Breast epithelium (tissue), 4 donors: ENCODE data around the gene PLD3. TPM values are rescaled to one million over a fixed set of nuclear protein-coding genes. Genes with fewer than 3 reads are reported as not detected.

Source experiments
- DNase-seq, 2 donors: peaks; one replicate each; pipeline ENCODE4 v3.0.0-alpha.2; 2019; ENCODE audit warnings: low spot score in 2 of 2
- H3K27ac ChIP-seq, 2 donors: fragments of 200-600 bp; sonication (generic) in 1 of 2; one replicate each; pipeline ENCODE4 v1.5.1; 2016 to 2019; ENCODE audit warnings: mild to moderate bottlenecking in 1 of 2
- H3K27me3 ChIP-seq, 2 donors: fragments of 200-600 bp; sonication (generic) in 1 of 2; one replicate each; pipeline versions ENCODE4 v1.5.1 to v1.6.0; 2017 to 2019; ENCODE audit warnings: control low read depth in 1 of 2, mild to moderate bottlenecking in 1 of 2
- H3K36me3 ChIP-seq: fragments of 200-600 bp; one replicate; pipeline ENCODE4 v1.5.1; 2019
- H3K4me1 ChIP-seq, 2 donors: fragments of 200-600 bp; sonication (generic); one replicate each; pipeline ENCODE4 v1.5.1; 2016 to 2019; ENCODE audit warnings: control low read depth in 1 of 2
- H3K4me3 ChIP-seq, 3 donors: fragments of 200-600 bp; sonication (generic); 1 replicate in 2 of 3; 2 replicates in 1 of 3; pipeline ENCODE4 v1.5.1; 2016 to 2019; ENCODE audit warnings: mild to moderate bottlenecking in 3 of 3, moderate library complexity in 2 of 3
- H3K9me3 ChIP-seq, 2 donors: fragments of 200-600 bp; sonication (generic) in 1 of 2; one replicate each; pipeline ENCODE4 v1.5.1; 2016 to 2019; ENCODE audit warnings: control low read depth in 1 of 2
- CTCF ChIP-seq, 3 donors: fragments of 450-650 bp; IDR thresholded peaks; one replicate each; pipeline ENCODE4 v1.5.1; 2016 to 2017; ENCODE audit warnings: antibody characterized with exemption in 3 of 3, mild to moderate bottlenecking in 3 of 3, moderate library complexity in 3 of 3
- POLR2A ChIP-seq: fragments of 450-650 bp; IDR thresholded peaks from one replicate; pipeline ENCODE4 v1.6.1; 2016; ENCODE audit warnings: antibody characterized with exemption, mild to moderate bottlenecking, moderate library complexity
- POLR2AphosphoS5 ChIP-seq, 3 donors: sonication (generic); formaldehyde crosslinking; IDR thresholded peaks; one replicate each; pipeline ENCODE4 v1.6.1; 2017; ENCODE audit warnings: antibody characterized with exemption in 3 of 3
- intact Hi-C: fragments of 100-400 bp; cut with DNase I; formaldehyde crosslinking; loops from one replicate; pipeline ENCODE4 v1.15.1; 2023; ENCODE audit warnings: low total_unique reads
- total RNA-seq, 3 donors: library from RNA; depleted of rRNA; stranded (reverse); fragments of >200 nt; gene quantifications; one replicate each; pipeline ENCODE4 v1.1.0, GENCODE V29; 2016

The PLD3 gene
- total RNA-seq, 3 donors from 2014 or later: 165 to 473 (median 221) TPM

DNA sequence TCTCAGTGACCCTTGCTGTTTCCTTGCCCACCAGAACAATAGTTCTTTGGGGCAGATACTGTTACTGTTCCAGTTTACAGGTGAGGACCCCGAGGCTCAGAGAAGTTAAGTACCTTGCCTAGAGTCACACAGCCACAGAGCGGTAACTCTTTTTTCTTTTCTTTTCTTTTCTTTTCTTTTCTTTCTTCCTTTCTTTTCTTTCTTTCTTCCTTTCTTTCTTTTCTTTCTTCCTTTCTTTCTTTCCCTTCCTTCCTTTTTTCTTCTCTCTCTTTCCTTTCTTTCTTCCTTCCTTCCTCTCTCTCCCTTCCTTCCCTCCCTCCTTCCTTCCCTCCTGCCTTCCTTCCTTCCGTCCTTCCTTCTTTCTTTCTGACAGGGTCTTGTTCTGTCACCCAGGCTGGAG is 69.5 kb downstream of the PLD3 start:
- no peak for DNase-seq
- H3K4me1 ChIP-seq: peaks cover 5 to 13% of the 10 kb centered on the region in 2 donors
- intact Hi-C loops: no loop called here
- no peaks in the 10 kb centered on the region for H3K9me3 ChIP-seq
- H3K4me3 ChIP-seq: no peak overlapping the region
- H3K36me3 ChIP-seq: no peaks in the 10 kb centered on the region
- TF ChIP-seq CTCF (IDR thresholded peaks at IDR 0.05) (no peak), POLR2A (no peak), POLR2AphosphoS5 (IDR thresholded peaks at IDR 0.05) (no peak)
- peak overlapping the region; percentile 90 to 96 for H3K27ac ChIP-seq
- H3K27me3 ChIP-seq: no peaks in the 10 kb centered on the region

- TF ChIP-seq POLR2AphosphoS5 (IDR thresholded peaks at IDR 0.05) (no peak), POLR2A (no peak), CTCF (IDR thresholded peaks at IDR 0.05) (no peak)
- intact Hi-C loops: no loop called here
These were observed 70.6 kb downstream of the PLD3 start for GRCh38 chr19:40419066-40419612.

DNA sequence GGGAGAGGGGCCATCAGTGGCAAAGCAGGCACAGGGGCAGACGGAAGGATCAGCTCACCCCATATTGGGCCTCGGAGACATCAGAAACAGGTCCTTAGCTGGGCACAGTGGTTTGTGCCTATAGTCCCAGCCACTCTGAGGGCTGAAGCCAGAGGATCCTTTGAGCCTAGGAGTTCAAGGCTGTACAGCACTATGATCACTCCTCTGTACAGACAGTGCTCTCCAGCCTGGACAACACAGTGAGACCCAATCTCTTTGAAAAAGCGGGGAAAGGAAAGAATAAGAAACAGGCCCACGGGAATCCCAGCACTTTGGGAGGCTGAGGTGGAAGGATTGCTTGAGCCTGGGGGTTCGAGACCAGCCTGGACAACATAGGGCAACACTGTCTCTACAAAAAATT is 71.3 kb downstream of the PLD3 start:
- TF ChIP-seq CTCF (IDR thresholded peaks at IDR 0.05): no peak
- no peak for TF ChIP-seq POLR2A
- no peak for TF ChIP-seq POLR2AphosphoS5 (IDR thresholded peaks at IDR 0.05)
- Histone ChIP-seq H3K27ac (peak overlapping the region; percentile 40 to 63), H3K4me1 (peaks cover 6 to 20% of the 10 kb centered on the region in 2 donors)

More at GRCh38 chr19:40419066-40419612, 70.6 kb downstream of the PLD3 start:
- Histone ChIP-seq H3K36me3 (no peaks in the 10 kb centered on the region), H3K4me1 (peaks cover 6 to 20% of the 10 kb centered on the region in 2 donors), H3K9me3 (no peaks in the 10 kb centered on the region), H3K4me3 (no peak overlapping the region), H3K27me3 (no peaks in the 10 kb centered on the region), H3K27ac (peak overlapping the region; percentile 40 to 63)
- no peak for DNase-seq

DNA sequence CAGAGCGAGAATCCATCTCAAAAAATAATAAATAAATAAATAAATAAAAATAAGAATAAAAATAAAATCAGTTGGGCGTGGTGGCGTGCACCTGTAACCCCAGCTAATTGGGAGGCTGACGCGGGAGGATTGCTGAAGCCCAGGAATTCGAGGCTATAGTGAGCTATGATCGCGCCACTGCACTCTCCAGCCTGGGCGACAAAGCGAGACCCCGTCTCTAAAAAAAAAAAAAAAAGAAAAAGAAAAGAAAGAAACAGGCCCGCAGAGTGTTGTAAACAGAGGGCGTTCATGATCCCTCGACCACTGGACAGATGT is 71.9 kb downstream of the PLD3 start:
- Histone ChIP-seq H3K4me3 (peak overlapping the region; percentile 61 to 74 (median 72)), H3K9me3 (no peaks in the 10 kb centered on the region), H3K36me3 (no peaks in the 10 kb centered on the region), H3K27me3 (no peaks in the 10 kb centered on the region), H3K27ac (peak overlapping the region; percentile 97 to 98), H3K4me1 (peaks cover 6 to 16% of the 10 kb centered on the region in 2 donors)
- no peak for DNase-seq
- intact Hi-C loops: no loop called here
- TF ChIP-seq CTCF (IDR thresholded peaks at IDR 0.05): no peak
- TF ChIP-seq POLR2AphosphoS5 (IDR thresholded peaks at IDR 0.05): no peak
- no peak for TF ChIP-seq POLR2A

More for the DNA sequence above, 71.3 kb downstream of the PLD3 start:
- intact Hi-C loops: no loop called here
- no peaks in the 10 kb centered on the region for H3K9me3 ChIP-seq
- no peak overlapping the region for H3K4me3 ChIP-seq
- DNase-seq: no peak
- H3K27me3 ChIP-seq: no peaks in the 10 kb centered on the region
- H3K36me3 ChIP-seq: no peaks in the 10 kb centered on the region

- TF ChIP-seq CTCF (IDR thresholded peaks at IDR 0.05) (peak; percentile 80 to 93 (median 87)), POLR2AphosphoS5 (IDR thresholded peaks at IDR 0.05) (peak; percentile 92 to 97 (median 94)), POLR2A (peak; percentile 86)
- H3K36me3 ChIP-seq: no peaks in the 10 kb centered on the region
- H3K27me3 ChIP-seq: no peaks in the 10 kb centered on the region
- H3K4me3 ChIP-seq: peak overlapping the region; percentile 61 to 74 (median 72)
- no peaks in the 10 kb centered on the region for H3K9me3 ChIP-seq
- intact Hi-C loops: no loop called here
- peak; percentile 94 to 95 for DNase-seq
- H3K4me1 ChIP-seq: peaks cover 6 to 16% of the 10 kb centered on the region in 2 donors
- H3K27ac ChIP-seq: peak overlapping the region; percentile 97 to 98
These were observed 72.6 kb downstream of the PLD3 start for GRCh38 chr19:40420766-40421765.
